Measurements from ENCODE around the gene MED13L. TPM values are rescaled to one million over a fixed set of nuclear protein-coding genes. Genes with fewer than 3 reads are reported as not detected.

Gene MED13L
- total and polyA plus RNA-seq, 2 of the 4 experiments (the other 2 are of a cell fraction) = 17.9 to 49.1 TPM

- no peak overlapping the region for H3K4me3 ChIP-seq (ENCODE audit: insufficient read depth, low read depth, low read length)
- CTCF ChIA-PET = interaction anchor here (0.6 kb wide), 1 partner anchor 14 kb away, joined by 3 read pairs; no protein-coding TSS in a partner anchor
- H3K27ac ChIP-seq (ENCODE audit: insufficient read depth, low read length) = no peak overlapping the region
- no peak overlapping the region for H3K9ac ChIP-seq (ENCODE audit: low read depth, low read length)
- no peak overlapping the region for H3K4ac ChIP-seq (ENCODE audit: low read depth, low read length)
- no peaks in the 10 kb centered on the region for H3K27me3 ChIP-seq (ENCODE audit: control insufficient read depth, insufficient read depth, low read length)
- peaks cover 17% of the 10 kb centered on the region for H3K9me1 ChIP-seq (ENCODE audit: insufficient read depth, low read length)
- no peak overlapping the region for H2BK15ac ChIP-seq (ENCODE audit: low read depth, low read length)
- H3K4me1 ChIP-seq (ENCODE audit: control insufficient read depth, insufficient read depth, low read length) = peaks cover 11% of the 10 kb centered on the region
- no peak overlapping the region for H4K91ac ChIP-seq (ENCODE audit: insufficient read depth, low read depth, low read length)
- in situ Hi-C loops (cut with MboI; ENCODE audit: low sequenced_read_pairs) = no loop called here
- POLR2A ChIA-PET (ENCODE audit: unreplicated experiment) = no interaction called here
- no peaks in the 10 kb centered on the region for H3K9me3 ChIP-seq (ENCODE audit: control insufficient read depth, insufficient read depth, low read length)
- no peak overlapping the region for H2BK20ac ChIP-seq (ENCODE audit: low read depth, low read length)
- H4K8ac ChIP-seq (ENCODE audit: low read depth in 2 of 2, low read length in 2 of 2) = no peak overlapping the region
- H3K18ac ChIP-seq (ENCODE audit: low read depth, low read length) = no peak overlapping the region
- no CpG with 5 or more reads among the region's 2 CpGs for WGBS, 2 experiments (ENCODE audit: extremely low coverage in 2 of 2, insufficient read length in 1 of 2)
- H2AK5ac ChIP-seq (ENCODE audit: low read depth, low read length) = no peak overlapping the region
- BruUV-seq (replicated peaks) = no TSS peak
- H2AFZ ChIP-seq (replicated peaks; ENCODE audit: low read length, poor library complexity) = no peak overlapping the region
- no peak overlapping the region for H3K56ac ChIP-seq (ENCODE audit: extremely low read depth, insufficient read depth, low read length)
- intact Hi-C loops (cut with micrococcal nuclease) = loop anchor here (5.0 kb wide), 1 partner anchor 33 kb away; no protein-coding TSS in a partner anchor
- ATAC-seq (ENCODE audit: low read depth) (no peak), DNase-seq (no peak)
- H4K5ac ChIP-seq (ENCODE audit: low read depth, low read length) = no peak overlapping the region
- peaks cover 86% of the 10 kb centered on the region for H4K20me1 ChIP-seq (ENCODE audit: insufficient read depth, low read length)
- no peak overlapping the region for H3K4me2 ChIP-seq (ENCODE audit: low read depth, low read length)
- TF ChIP-seq NFE2L2 (IDR thresholded peaks at IDR 0.05; ENCODE audit: low read depth, low read length) (no peak), MXI1 (IDR thresholded peaks at IDR 0.05; ENCODE audit: borderline replicate concordance, low read depth, low read length) (no peak), MAZ (IDR thresholded peaks at IDR 0.05; ENCODE audit: borderline replicate concordance, low read depth, low read length) (no peak), ELK1 (IDR thresholded peaks at IDR 0.05; ENCODE audit: borderline replicate concordance, low read depth, low read length) (no peak), RCOR1 (IDR thresholded peaks at IDR 0.05; ENCODE audit: insufficient replicate concordance, low read length) (no peak), BHLHE40 (IDR thresholded peaks at IDR 0.05; ENCODE audit: low read depth, low read length) (no peak), RAD21 (IDR thresholded peaks at IDR 0.05; ENCODE audit: low read length) (no peak), CHD1 (IDR thresholded peaks at IDR 0.05; ENCODE audit: low read depth, low read length) (no peak), MAFK (IDR thresholded peaks at IDR 0.05; ENCODE audit: low read depth, low read length) (no peak), RFX5 (IDR thresholded peaks at IDR 0.05; ENCODE audit: low read depth, low read length) (no peak)
- TF ChIP-seq, protein P1, sequence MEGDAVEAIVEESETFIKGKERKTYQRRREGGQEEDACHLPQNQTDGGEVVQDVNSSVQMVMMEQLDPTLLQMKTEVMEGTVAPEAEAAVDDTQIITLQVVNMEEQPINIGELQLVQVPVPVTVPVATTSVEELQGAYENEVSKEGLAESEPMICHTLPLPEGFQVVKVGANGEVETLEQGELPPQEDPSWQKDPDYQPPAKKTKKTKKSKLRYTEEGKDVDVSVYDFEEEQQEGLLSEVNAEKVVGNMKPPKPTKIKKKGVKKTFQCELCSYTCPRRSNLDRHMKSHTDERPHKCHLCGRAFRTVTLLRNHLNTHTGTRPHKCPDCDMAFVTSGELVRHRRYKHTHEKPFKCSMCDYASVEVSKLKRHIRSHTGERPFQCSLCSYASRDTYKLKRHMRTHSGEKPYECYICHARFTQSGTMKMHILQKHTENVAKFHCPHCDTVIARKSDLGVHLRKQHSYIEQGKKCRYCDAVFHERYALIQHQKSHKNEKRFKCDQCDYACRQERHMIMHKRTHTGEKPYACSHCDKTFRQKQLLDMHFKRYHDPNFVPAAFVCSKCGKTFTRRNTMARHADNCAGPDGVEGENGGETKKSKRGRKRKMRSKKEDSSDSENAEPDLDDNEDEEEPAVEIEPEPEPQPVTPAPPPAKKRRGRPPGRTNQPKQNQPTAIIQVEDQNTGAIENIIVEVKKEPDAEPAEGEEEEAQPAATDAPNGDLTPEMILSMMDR (conservative IDR thresholded peaks at IDR 0.05; ENCODE audit: low read depth, low read length) = no peak
- no peak overlapping the region for H2BK5ac ChIP-seq (ENCODE audit: low read depth, low read length, poor library complexity, severe bottlenecking)
- peaks cover 33 to 86% of the 10 kb centered on the region in 2 experiments for H3K79me1 ChIP-seq (ENCODE audit: low read depth in 1 of 2, low read length in 2 of 2)
- no peak overlapping the region for H2AK9ac ChIP-seq (replicated peaks; ENCODE audit: low read depth, low read length, poor library complexity)
- H3K14ac ChIP-seq (replicated peaks; ENCODE audit: low read depth, low read length) = no peak overlapping the region
- H3K36me3 ChIP-seq (ENCODE audit: control insufficient read depth, insufficient read depth, low read length) = no peaks in the 10 kb centered on the region
- dilution Hi-C loops (cut with HindIII; ENCODE audit: low sequenced_read_pairs, unreplicated experiment) = no loop called here
- H3K23ac ChIP-seq (ENCODE audit: low read depth, low read length) = no peak overlapping the region
- no peak overlapping the region for H2BK120ac ChIP-seq (ENCODE audit: low read depth, low read length)
These were observed 123.5 kb downstream of the MED13L start for GRCh38 chr12:116153983-116154382.
